Neural progenitor cell (in vitro differentiated cells): Measurements from ENCODE around the gene NELFA. TPM values are rescaled to one million over a fixed set of nuclear protein-coding genes. Genes with fewer than 3 reads are reported as not detected.
"Not testable (repeated sequence)": the region's sequence is repeated elsewhere in the genome, so short reads cannot be mapped to it uniquely, and the experiment has no call there.

Source experiments
- DNase-seq: peaks from one replicate; pipeline ENCODE4 v3.0.0-alpha.2; 2016; ENCODE audit warnings: low spot score
- H2AFZ ChIP-seq: fragments of 200-600 bp; sonication (generic); replicated peaks from 2 replicates; pipeline ENCODE4 v1.6.1; 2016; ENCODE audit warnings: antibody characterized with exemption
- H3F3A ChIP-seq: fragments of 200-600 bp; sonication (generic); 2 replicates; pipeline ENCODE4 v1.6.1; 2016; ENCODE audit warnings: antibody characterized with exemption, low read depth
- H3K27ac ChIP-seq: fragments of 200-600 bp; sonication (generic); 2 replicates; pipeline ENCODE4 v1.5.1; 2016; ENCODE audit warnings: mild to moderate bottlenecking
- H3K27me3 ChIP-seq: fragments of 200-600 bp; sonication (generic); 2 replicates; pipeline ENCODE4 v1.6.1; 2016; ENCODE audit warnings: mild to moderate bottlenecking, moderate library complexity
- H3K36me3 ChIP-seq: fragments of 200-600 bp; sonication (generic); 2 replicates; pipeline ENCODE4 v1.5.1; 2016
- H3K4me1 ChIP-seq: fragments of 200-600 bp; sonication (generic); 2 replicates; pipeline ENCODE4 v1.6.1; 2016; ENCODE audit warnings: mixed run types
- H3K4me2 ChIP-seq: fragments of 200-600 bp; sonication (generic); 2 replicates; pipeline ENCODE4 v1.6.1; 2016
- H3K4me3 ChIP-seq: fragments of 200-600 bp; sonication (generic); 2 replicates; pipeline ENCODE4 v1.5.1; 2016
- H3K79me2 ChIP-seq: fragments of 200-600 bp; sonication (generic); 2 replicates; pipeline ENCODE4 v1.6.1; 2016; ENCODE audit warnings: low read depth
- H3K9ac ChIP-seq: fragments of 200-600 bp; sonication (generic); 2 replicates; pipeline ENCODE4 v1.6.1; 2016
- H3K9me3 ChIP-seq: fragments of 200-600 bp; sonication (generic); 2 replicates; pipeline ENCODE4 v1.5.1; 2016; ENCODE audit warnings: low read depth
- H4K20me1 ChIP-seq: fragments of 200-600 bp; sonication (generic); 2 replicates; pipeline ENCODE4 v1.6.1; 2016; ENCODE audit warnings: low read depth
- H3K27ac Mint-ChIP-seq: 3 replicates; pipeline ENCODE4 v1.8.0; 2021; ENCODE audit warnings: mixed read lengths
- H3K27me3 Mint-ChIP-seq: 2 replicates; pipeline ENCODE4 v1.8.0; 2022; ENCODE audit warnings: low read depth, mild to moderate bottlenecking, inconsistent platforms, moderate library complexity, mixed read lengths; ENCODE audit not compliant: insufficient read depth
- H3K36me3 Mint-ChIP-seq: 3 replicates; pipeline ENCODE4 v1.8.0; 2021; ENCODE audit warnings: mixed read lengths
- H3K4me1 Mint-ChIP-seq: 3 replicates; pipeline ENCODE4 v1.8.0; 2021; ENCODE audit warnings: mixed read lengths
- H3K4me3 Mint-ChIP-seq: 3 replicates; pipeline ENCODE4 v1.8.0; 2021; ENCODE audit warnings: mild to moderate bottlenecking, moderate library complexity, mixed read lengths
- H3K9me3 Mint-ChIP-seq: 3 replicates; pipeline ENCODE4 v1.8.0; 2020; ENCODE audit warnings: mixed read lengths
- EZH2 ChIP-seq: fragments of 200-600 bp; sonication (generic); IDR thresholded peaks from 2 replicates; pipeline ENCODE4 v1.6.1; 2017; ENCODE audit warnings: antibody characterized with exemption, mild to moderate bottlenecking, moderate library complexity
- EZH2phosphoT487 ChIP-seq: fragments of 200-600 bp; sonication (generic); IDR thresholded peaks from 2 replicates; pipeline ENCODE4 v1.6.1; 2017; ENCODE audit warnings: antibody characterized with exemption
- total RNA-seq: library from RNA; depleted of rRNA; stranded (reverse); fragments of >200 nt; gene quantifications from 2 replicates; pipeline ENCODE4 v1.2.3, GENCODE V29; 2015; ENCODE audit warnings: low replicate concordance
- TF ChIP-seq, protein P1 (sequence below): fragments of 200-600 bp; sonication (generic); IDR thresholded peaks from 2 replicates; pipeline ENCODE4 v1.5.1; 2017; ENCODE audit warnings: antibody characterized with exemption, mild to moderate bottlenecking

NELFA gene
- total RNA-seq, 1 donor from 2014 or later: 18.0 TPM

DNA sequence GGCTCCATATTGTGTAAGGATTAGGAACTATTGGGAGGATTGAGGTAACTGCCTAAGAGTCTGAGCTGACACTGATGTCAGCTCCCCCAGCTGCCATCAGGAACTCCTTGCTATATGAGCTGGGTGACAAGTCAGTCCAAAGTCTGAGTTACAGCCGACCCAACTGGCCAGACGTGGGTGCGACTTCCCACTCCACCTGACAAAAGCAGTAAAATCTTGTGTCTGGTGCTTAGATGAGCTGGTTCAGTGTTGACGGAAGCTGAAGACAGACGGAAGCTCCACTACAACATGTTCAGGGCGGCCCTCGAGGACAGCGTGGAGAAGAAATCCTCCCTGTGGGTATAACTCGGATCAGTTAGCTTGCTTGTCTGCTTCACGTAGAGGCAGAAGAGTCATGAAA lies 27.6 kb upstream of the NELFA start:
- no peak overlapping the region for H3K27ac Mint-ChIP-seq
- H3K27me3 ChIP-seq: peaks cover 86% of the 10 kb centered on the region
- no peaks in the 10 kb centered on the region for H3K36me3 Mint-ChIP-seq
- H3K9me3 ChIP-seq: no peaks in the 10 kb centered on the region
- no peak overlapping the region for H3K4me3 Mint-ChIP-seq
- H3K4me3 ChIP-seq: no peak overlapping the region
- no peak overlapping the region for H3K27ac ChIP-seq
- H3F3A ChIP-seq: peaks cover 3% of the 10 kb centered on the region
- no peaks in the 10 kb centered on the region for H3K79me2 ChIP-seq
- no peak for DNase-seq
- peaks cover 5% of the 10 kb centered on the region for H3K4me1 ChIP-seq
- H3K4me1 Mint-ChIP-seq: peaks cover 3% of the 10 kb centered on the region
- no peak overlapping the region for H3K4me2 ChIP-seq
- TF ChIP-seq EZH2phosphoT487 (no peak), EZH2 (no peak)
- TF ChIP-seq, protein P1, sequence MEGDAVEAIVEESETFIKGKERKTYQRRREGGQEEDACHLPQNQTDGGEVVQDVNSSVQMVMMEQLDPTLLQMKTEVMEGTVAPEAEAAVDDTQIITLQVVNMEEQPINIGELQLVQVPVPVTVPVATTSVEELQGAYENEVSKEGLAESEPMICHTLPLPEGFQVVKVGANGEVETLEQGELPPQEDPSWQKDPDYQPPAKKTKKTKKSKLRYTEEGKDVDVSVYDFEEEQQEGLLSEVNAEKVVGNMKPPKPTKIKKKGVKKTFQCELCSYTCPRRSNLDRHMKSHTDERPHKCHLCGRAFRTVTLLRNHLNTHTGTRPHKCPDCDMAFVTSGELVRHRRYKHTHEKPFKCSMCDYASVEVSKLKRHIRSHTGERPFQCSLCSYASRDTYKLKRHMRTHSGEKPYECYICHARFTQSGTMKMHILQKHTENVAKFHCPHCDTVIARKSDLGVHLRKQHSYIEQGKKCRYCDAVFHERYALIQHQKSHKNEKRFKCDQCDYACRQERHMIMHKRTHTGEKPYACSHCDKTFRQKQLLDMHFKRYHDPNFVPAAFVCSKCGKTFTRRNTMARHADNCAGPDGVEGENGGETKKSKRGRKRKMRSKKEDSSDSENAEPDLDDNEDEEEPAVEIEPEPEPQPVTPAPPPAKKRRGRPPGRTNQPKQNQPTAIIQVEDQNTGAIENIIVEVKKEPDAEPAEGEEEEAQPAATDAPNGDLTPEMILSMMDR: no peak
- H3K9ac ChIP-seq: no peak overlapping the region
- H3K27me3 Mint-ChIP-seq: peaks cover 21% of the 10 kb centered on the region
- no peaks in the 10 kb centered on the region for H4K20me1 ChIP-seq
- H2AFZ ChIP-seq: no peak overlapping the region
- H3K36me3 ChIP-seq: no peaks in the 10 kb centered on the region
- H3K9me3 Mint-ChIP-seq: peaks cover 8% of the 10 kb centered on the region

DNA sequence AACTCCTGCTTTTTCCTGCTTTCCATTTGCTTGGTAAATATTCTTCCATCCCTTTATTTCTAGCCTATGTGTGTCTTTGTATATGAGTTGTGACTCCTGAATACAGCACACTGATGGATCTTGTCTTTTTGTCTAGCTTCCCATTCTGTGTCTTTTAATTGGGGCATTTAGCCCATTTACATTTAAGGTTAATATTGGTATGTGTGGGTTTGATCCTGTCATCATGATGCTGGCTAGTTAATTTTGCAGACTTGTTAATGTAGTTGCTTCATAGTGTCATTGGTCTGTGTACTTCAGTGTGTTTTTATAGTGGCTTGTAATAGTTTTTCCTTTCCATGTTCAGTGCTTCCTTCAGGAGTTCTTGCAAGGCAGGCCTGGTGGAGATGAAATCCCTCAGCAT lies 22.4 kb upstream of the NELFA start:
- H3K4me1 ChIP-seq, DNase-seq, H3K9ac ChIP-seq, H3K36me3 Mint-ChIP-seq, H3K4me1 Mint-ChIP-seq, H3K27ac ChIP-seq, H3K36me3 ChIP-seq, H2AFZ ChIP-seq, H3K4me3 ChIP-seq, H3F3A ChIP-seq, H3K4me3 Mint-ChIP-seq, H3K27ac Mint-ChIP-seq, H3K9me3 ChIP-seq, H4K20me1 ChIP-seq, H3K79me2 ChIP-seq, H3K4me2 ChIP-seq: not testable (repeated sequence)
- Mint-ChIP-seq H3K9me3 (peaks cover 35% of the 10 kb centered on the region), H3K27me3 (peaks cover 16% of the 10 kb centered on the region)
- H3K27me3 ChIP-seq: peaks cover 79% of the 10 kb centered on the region

DNA sequence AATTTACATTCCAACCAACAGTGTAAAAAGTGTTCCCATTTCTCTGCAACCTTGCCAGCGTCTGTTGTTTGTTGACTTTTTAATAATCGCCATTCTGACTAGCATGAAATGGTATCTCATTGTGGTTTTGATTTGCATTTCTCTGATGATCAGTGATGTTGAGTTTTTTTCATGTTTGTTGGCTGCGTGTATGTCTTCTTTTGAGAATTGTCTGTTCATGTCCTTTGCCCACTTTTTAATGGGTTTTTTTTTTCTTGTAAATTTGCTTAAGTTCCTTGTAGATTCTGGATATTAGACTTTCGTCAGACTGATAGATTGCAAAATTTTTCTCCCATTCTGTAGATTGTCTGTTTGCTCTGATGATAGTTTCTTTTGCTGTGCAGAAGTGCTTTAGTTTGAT lies 18.3 kb upstream of the NELFA start:
- H3K4me1 Mint-ChIP-seq, H3K4me3 ChIP-seq, H3K36me3 Mint-ChIP-seq, H3K4me2 ChIP-seq, H3K4me3 Mint-ChIP-seq, H3K9ac ChIP-seq, H3F3A ChIP-seq, H2AFZ ChIP-seq, H3K9me3 ChIP-seq, H3K4me1 ChIP-seq, H3K27ac ChIP-seq, H3K79me2 ChIP-seq, H3K27ac Mint-ChIP-seq, H3K36me3 ChIP-seq, H4K20me1 ChIP-seq, DNase-seq: not testable (repeated sequence)
- peaks cover 17% of the 10 kb centered on the region for H3K27me3 Mint-ChIP-seq
- H3K27me3 ChIP-seq: peaks cover 45% of the 10 kb centered on the region
- peaks cover 51% of the 10 kb centered on the region for H3K9me3 Mint-ChIP-seq

DNA sequence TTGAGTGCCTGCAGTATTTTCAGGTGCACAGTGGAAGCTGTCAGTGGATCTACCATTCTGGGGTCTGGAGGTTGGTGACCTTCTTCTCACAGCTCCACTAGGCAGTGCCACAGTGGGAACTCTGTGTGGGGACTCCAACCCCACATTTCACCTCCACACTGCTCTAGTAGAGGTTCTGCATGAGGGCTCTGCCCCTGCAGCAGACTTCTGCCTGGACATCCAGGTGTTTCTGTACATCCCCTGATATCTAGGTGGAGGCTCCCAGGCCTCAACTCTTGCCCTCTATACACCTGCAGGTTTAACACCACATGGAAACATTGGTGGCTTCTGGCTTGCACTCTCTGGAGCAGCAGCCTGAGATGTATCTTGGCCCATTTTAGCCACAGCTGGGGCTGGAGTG lies 17.0 kb upstream of the NELFA start:
- TF ChIP-seq, protein P1: no peak
- TF ChIP-seq EZH2phosphoT487: no peak
- no peak for TF ChIP-seq EZH2
- peaks cover 10% of the 10 kb centered on the region for H3K4me1 ChIP-seq
- H3K27me3 ChIP-seq: peaks cover 39% of the 10 kb centered on the region
- H3K9me3 ChIP-seq: peaks cover 8% of the 10 kb centered on the region
- no peaks in the 10 kb centered on the region for H3F3A ChIP-seq
- no peak overlapping the region for H3K27ac ChIP-seq
- H2AFZ ChIP-seq: no peak overlapping the region
- no peak overlapping the region for H3K4me2 ChIP-seq
- no peaks in the 10 kb centered on the region for H4K20me1 ChIP-seq
- peaks cover 9% of the 10 kb centered on the region for H3K4me1 Mint-ChIP-seq
- no peaks in the 10 kb centered on the region for H3K79me2 ChIP-seq
- H3K36me3 Mint-ChIP-seq: peaks cover 6% of the 10 kb centered on the region
- H3K27ac Mint-ChIP-seq: no peak overlapping the region
- peaks cover 20% of the 10 kb centered on the region for H3K27me3 Mint-ChIP-seq
- no peak for DNase-seq
- no peak overlapping the region for H3K9ac ChIP-seq
- peaks cover 45% of the 10 kb centered on the region for H3K9me3 Mint-ChIP-seq
- no peak overlapping the region for H3K4me3 Mint-ChIP-seq
- no peak overlapping the region for H3K4me3 ChIP-seq
- no peaks in the 10 kb centered on the region for H3K36me3 ChIP-seq
